Astrocyte of the cerebellum (primary cell): ENCODE data around the gene RFTN1.

ENCODE experiments used
- DNase-seq: peaks from one replicate; pipeline ENCODE4 v3.0.0-alpha.2; 2011; ENCODE audit warnings: low read depth
- H3K4me3 ChIP-seq: 2 replicates; pipeline ENCODE4 v1.5.1; 2011; ENCODE audit warnings: mild to moderate bottlenecking, low read depth, low read length, moderate library complexity
- CTCF ChIP-seq: IDR thresholded peaks from 2 replicates; pipeline ENCODE4 v1.5.1; 2012; ENCODE audit warnings: low read length, low read depth, moderate library complexity, mild to moderate bottlenecking; ENCODE audit errors: missing control alignments
- in situ Hi-C: cut with HindIII; loops from 2 replicates; pipeline ENCODE4 v1.10.0; 2017; ENCODE audit warnings: low sequenced_read_pairs

The RFTN1 gene

GRCh38 chr3:16437640-16438039, 75.9 kb downstream of the RFTN1 start:
- TF ChIP-seq CTCF: no peak
- no peak overlapping the region for H3K4me3 ChIP-seq
- in situ Hi-C loops: no loop called here
- DNase-seq: no peak

DNA sequence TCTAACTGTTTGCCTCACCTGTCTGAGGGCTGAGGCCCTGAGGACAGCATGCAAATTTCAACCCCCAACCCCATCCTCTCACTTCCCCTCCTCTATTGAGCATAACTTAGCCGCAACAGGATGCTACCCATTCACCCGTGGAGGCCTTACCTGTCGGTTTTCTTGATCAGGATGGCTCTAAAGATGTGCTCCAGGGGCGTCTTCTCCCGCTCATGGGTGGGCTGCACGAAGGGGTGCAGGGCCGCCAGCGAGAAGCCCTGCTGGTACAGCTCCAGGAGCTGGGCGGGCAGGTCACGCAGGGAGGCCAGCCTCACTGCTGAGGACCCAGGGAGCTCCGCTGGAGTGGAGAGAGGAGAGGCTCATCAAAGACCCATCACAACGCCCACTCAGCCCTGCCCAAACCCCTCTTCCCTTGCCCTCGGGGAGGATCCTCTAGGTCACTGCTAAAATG, 79.8 kb downstream of the RFTN1 start:
- no peak for DNase-seq
- no peak overlapping the region for H3K4me3 ChIP-seq
- in situ Hi-C loops: no loop called here
- no peak for TF ChIP-seq CTCF

DNA sequence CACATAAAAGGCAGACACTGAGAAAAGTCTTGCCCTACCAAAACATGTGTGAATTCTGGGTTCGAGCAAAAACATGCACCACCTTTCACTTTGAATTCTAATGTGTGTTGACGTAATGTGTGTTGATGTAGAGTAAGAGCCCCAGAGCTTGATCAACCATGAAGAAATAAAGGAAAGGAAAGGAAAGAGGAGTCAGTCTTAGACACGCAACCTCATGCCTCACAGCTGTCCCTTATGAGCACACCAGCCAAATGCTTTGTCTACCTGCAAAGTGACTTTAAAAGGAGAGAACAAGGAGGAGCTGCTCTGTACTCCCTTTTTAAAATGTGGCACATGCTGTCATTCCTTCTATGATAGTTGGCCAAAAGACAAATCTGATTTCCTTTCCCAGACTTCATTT, 80.8 kb downstream of the RFTN1 start:
- TF ChIP-seq CTCF: no peak
- in situ Hi-C loops: no loop called here
- H3K4me3 ChIP-seq: no peak overlapping the region
- DNase-seq: no peak

DNA sequence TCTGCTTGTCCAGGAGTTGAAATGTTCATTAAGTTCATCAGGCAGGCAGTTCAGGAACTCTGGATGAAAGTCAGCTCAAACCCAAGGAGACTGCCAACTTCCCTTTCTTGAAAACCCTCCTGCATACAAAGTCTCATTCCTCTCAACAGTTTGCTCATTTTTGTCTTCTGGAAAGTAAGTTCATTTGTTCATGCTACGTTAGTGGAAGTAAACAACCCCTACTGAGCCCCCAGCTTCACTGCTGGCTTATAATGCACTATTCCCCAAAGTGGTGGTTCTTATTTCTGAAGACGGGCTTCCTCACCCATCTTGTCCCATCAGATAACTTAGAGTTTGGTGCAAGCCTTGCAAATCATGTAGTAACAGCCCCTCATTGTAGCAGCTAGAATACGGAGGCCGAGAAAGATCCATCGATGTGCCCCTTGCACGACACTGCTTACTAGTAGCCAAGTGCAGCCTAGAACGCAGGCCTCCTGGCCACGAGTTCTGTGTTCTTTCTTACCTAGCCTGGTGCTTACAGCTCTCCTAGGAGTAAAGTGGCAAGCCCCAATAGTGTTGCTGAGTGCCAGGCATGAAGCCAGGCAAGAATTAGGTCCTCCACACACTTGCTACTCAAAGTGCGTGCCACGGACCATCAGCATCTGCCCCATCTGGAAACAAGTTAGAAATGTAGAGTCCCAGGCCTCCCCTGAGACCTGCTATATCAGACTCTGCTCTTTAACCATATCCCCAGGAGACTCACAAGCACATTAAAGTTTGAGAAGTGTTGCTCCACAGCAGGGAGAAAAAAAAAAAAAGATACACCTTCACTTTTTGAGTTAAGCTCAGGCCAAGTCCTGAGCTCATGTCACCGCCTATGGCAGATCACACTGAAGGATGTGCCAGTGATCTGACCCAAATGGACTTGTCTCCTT, 82.5 kb downstream of the RFTN1 start:
- no peak overlapping the region for H3K4me3 ChIP-seq
- no peak for TF ChIP-seq CTCF
- peak; percentile 15 for DNase-seq
- in situ Hi-C loops: no loop called here

- no peak for DNase-seq
- in situ Hi-C loops: no loop called here
- no peak overlapping the region for H3K4me3 ChIP-seq
- no peak for TF ChIP-seq CTCF
These were observed 84.4 kb downstream of the RFTN1 start for GRCh38 chr3:16429086-16429485.

GRCh38 chr3:16428612-16429011, 84.9 kb downstream of the RFTN1 start:
- no peak for DNase-seq
- in situ Hi-C loops: no loop called here
- no peak for TF ChIP-seq CTCF
- H3K4me3 ChIP-seq: no peak overlapping the region
